Type B pancreatic cell (in vitro differentiated cells): ENCODE data around the gene ELK3. TPM values are rescaled to one million over a fixed set of nuclear protein-coding genes. Genes with fewer than 3 reads are reported as not detected.

ENCODE experiments used
- DNase-seq: peaks from one replicate; pipeline ENCODE4 v3.0.0; 2021; ENCODE audit warnings: mixed read lengths; ENCODE audit not compliant: unreplicated experiment; ENCODE audit errors: extremely low spot score
- H3K27ac Mint-ChIP-seq: 2 replicates; pipeline ENCODE4 v1.8.0; 2021; ENCODE audit warnings: mild to moderate bottlenecking, mixed read lengths
- H3K27me3 Mint-ChIP-seq: 2 replicates; pipeline ENCODE4 v1.8.0; 2021; ENCODE audit warnings: mixed read lengths
- H3K36me3 Mint-ChIP-seq: 2 replicates; pipeline ENCODE4 v1.8.0; 2021; ENCODE audit warnings: mixed read lengths
- H3K4me1 Mint-ChIP-seq: one replicate; pipeline ENCODE4 v1.8.0; 2021; ENCODE audit warnings: mixed read lengths; ENCODE audit not compliant: unreplicated experiment
- H3K4me3 Mint-ChIP-seq: 2 replicates; pipeline ENCODE4 v1.8.0; 2021; ENCODE audit warnings: mild to moderate bottlenecking, mixed read lengths
- H3K9me3 Mint-ChIP-seq: 2 replicates; pipeline ENCODE4 v1.8.0; 2021; ENCODE audit warnings: mixed read lengths
- long read RNA-seq: library from polyadenylated mRNA; unstranded; transcript quantifications from one replicate; pipeline ENCODE4 v2.0.0, GENCODE V29; 2020
- total RNA-seq: library from RNA; stranded (reverse); gene quantifications from 2 replicates; pipeline ENCODE4 v1.2.1, GENCODE V29; 2021; ENCODE audit warnings: low replicate concordance
- TF ChIP-seq, protein P1 (sequence below): fragments of 200-600 bp; sonication (generic); conservative IDR thresholded peaks from 2 replicates; pipeline ENCODE4 v1.5.0; 2021; ENCODE audit warnings: antibody characterized with exemption, mild to moderate bottlenecking

The ELK3 gene
- total RNA-seq = 17.6 and 18.0 TPM in 2 replicates
- long read RNA-seq, full-length matches to known transcripts = 3 of 12 reads
- long read RNA-seq, partial matches to known transcripts = 5 of 12 reads
- long read RNA-seq, other reads (novel, unspliced or antisense) = 4 of 12 reads

DNA sequence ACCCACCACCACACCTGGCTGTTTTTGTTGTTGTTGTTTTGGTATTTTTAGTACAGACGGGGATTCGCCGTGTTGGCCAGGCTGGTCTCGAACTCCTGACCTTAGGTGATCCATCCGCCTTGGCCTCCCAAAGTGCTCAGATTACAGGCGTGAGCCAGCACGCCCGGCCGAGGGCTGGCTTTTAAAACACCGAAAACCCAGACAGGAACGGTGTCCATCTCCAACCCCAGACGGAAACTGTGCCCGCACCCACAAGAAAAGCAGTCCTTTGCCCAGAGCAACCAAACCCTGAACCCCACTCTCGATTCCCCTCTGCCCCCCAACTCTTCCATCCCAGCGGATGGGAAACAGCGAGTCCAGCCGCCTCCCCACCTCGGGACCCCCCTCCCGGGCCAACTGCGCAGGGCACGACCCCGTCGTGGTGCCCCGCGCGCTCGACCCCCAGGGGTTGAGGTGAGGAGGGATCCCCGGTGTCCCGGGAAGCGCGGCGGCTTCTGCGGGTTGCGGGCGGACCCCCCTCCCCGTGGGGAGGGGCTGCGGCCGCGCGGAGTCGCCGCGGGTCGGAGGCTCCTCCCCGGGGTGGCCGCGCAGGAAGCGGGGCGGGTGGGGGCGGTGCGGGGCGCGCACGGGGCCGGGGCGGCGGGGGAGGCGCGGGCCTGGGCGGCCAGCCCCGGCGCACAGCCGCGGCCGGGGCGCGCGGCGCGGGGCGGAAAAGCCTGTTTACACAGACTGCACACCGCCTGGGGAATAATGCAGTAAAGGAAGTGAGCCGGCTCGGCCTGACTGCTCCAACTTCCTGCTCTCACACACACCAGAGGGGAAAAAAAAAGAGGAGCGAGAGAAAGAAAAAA, at the start of gene ELK3:
TSS of gene ELK3 (plus strand) at position 651 of the 851 bp plus-strand sequence.
- Mint-ChIP-seq H3K36me3 (no peaks in the 10 kb centered on the region), H3K9me3 (no peaks in the 10 kb centered on the region), H3K27me3 (peaks cover 20% of the 10 kb centered on the region), H3K4me1 (peaks cover 16% of the 10 kb centered on the region), H3K4me3 (peak within 1 kb of the TSS; percentile 100), H3K27ac (peak within 1 kb of the TSS; percentile 96)
- TF ChIP-seq, protein P1, sequence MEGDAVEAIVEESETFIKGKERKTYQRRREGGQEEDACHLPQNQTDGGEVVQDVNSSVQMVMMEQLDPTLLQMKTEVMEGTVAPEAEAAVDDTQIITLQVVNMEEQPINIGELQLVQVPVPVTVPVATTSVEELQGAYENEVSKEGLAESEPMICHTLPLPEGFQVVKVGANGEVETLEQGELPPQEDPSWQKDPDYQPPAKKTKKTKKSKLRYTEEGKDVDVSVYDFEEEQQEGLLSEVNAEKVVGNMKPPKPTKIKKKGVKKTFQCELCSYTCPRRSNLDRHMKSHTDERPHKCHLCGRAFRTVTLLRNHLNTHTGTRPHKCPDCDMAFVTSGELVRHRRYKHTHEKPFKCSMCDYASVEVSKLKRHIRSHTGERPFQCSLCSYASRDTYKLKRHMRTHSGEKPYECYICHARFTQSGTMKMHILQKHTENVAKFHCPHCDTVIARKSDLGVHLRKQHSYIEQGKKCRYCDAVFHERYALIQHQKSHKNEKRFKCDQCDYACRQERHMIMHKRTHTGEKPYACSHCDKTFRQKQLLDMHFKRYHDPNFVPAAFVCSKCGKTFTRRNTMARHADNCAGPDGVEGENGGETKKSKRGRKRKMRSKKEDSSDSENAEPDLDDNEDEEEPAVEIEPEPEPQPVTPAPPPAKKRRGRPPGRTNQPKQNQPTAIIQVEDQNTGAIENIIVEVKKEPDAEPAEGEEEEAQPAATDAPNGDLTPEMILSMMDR = no peak
- no peak for DNase-seq

GRCh38 chr12:96146747-96147146, 47.4 kb upstream of the ELK3 start:
- Mint-ChIP-seq H3K27ac (no peak overlapping the region), H3K27me3 (peaks cover 4% of the 10 kb centered on the region), H3K9me3 (no peaks in the 10 kb centered on the region), H3K4me3 (no peak overlapping the region), H3K36me3 (no peaks in the 10 kb centered on the region), H3K4me1 (no peaks in the 10 kb centered on the region)
- TF ChIP-seq, protein P1 = no peak
- DNase-seq = no peak

DNA sequence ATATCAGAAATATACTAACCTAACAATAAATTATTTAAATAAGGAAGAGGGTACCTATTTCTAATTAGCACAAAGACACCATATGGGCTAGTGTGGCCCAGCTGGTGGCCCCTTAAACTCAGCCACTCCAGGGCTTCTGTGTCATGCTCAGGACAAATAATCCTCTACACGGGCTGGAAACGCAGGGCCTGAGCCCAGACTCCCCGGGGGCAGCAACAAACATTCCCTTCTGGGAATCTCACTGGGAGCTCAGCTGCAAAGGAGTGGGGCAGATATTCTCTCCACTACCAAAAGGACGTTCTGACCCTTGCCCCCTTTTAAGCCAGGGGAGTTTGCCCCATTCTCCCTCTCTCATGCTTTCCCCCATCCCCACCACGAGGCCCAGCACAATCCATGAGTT, 43.7 kb upstream of the ELK3 start:
- TF ChIP-seq, protein P1 = no peak
- DNase-seq = no peak
- H3K27ac Mint-ChIP-seq = no peak overlapping the region
- no peaks in the 10 kb centered on the region for H3K36me3 Mint-ChIP-seq
- H3K4me1 Mint-ChIP-seq = no peaks in the 10 kb centered on the region
- H3K27me3 Mint-ChIP-seq = no peaks in the 10 kb centered on the region
- H3K4me3 Mint-ChIP-seq = no peak overlapping the region
- no peaks in the 10 kb centered on the region for H3K9me3 Mint-ChIP-seq

DNA sequence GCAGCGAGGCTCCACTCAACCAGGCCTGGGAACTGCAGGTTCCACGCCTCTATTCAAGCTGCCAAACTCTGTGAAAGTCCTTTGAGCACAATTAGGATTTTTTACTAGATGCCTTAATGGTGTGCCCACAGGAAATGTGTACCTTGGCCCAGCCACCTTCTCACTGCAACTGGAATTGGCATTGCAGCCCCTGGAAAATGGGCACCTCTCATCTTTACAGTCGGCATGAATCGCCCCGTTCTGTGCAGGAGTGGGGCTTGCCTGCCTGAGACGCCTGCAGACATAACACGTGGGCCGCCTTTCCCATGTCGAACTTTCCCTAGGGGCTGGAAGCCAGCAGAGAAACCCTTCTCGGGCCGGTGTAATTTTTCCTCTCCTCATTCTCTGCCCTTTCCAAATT, 42.0 kb upstream of the ELK3 start:
- Mint-ChIP-seq H3K36me3 (no peaks in the 10 kb centered on the region), H3K27me3 (no peaks in the 10 kb centered on the region), H3K27ac (no peak overlapping the region), H3K9me3 (no peaks in the 10 kb centered on the region), H3K4me3 (no peak overlapping the region), H3K4me1 (no peaks in the 10 kb centered on the region)
- TF ChIP-seq, protein P1 = no peak
- no peak for DNase-seq

- DNase-seq = no peak
- H3K36me3 Mint-ChIP-seq = no peaks in the 10 kb centered on the region
- H3K9me3 Mint-ChIP-seq = no peaks in the 10 kb centered on the region
- TF ChIP-seq, protein P1 = no peak
- no peaks in the 10 kb centered on the region for H3K4me1 Mint-ChIP-seq
- H3K27ac Mint-ChIP-seq = no peak overlapping the region
- no peak overlapping the region for H3K4me3 Mint-ChIP-seq
- H3K27me3 Mint-ChIP-seq = no peaks in the 10 kb centered on the region
These were observed 40.9 kb upstream of the ELK3 start for GRCh38 chr12:96153131-96153725.
